Activated CD4-positive, CD25-positive, alpha-beta regulatory T cell treated with anti-CD3 and anti-CD28 coated beads, Interleukin-2, amount 50 U/mL, for 72 hours (primary cell): ENCODE data around the gene GRIA1.

Experiments
- DNase-seq: peaks from one replicate; pipeline ENCODE4 v3.0.0; 2021

Gene GRIA1

GRCh38 chr5:153500178-153500577 is 9.7 kb downstream of the GRIA1 start:
- DNase-seq: no peak

GRCh38 chr5:153504726-153505125 is 14.3 kb downstream of the GRIA1 start:
- no peak for DNase-seq

DNA sequence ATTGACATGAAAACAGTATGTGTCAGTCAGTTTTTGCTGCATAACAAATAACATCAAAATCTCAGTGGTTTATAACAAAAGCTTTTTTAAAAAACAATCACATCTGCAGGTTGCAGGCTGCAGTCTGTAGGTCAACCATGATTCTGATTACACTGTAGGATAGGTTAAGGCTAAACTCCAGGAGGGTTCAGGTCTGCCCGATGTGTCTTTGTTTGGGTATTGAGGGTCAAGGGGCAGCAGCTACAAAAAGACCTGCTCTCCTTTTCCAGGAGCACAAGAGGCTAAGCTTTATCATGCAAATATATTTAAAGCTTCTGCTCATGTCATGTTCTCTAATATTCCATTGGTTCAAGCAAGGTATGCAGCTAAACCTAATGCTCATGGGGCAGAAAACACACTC is 18.2 kb downstream of the GRIA1 start:
- no peak for DNase-seq

DNA sequence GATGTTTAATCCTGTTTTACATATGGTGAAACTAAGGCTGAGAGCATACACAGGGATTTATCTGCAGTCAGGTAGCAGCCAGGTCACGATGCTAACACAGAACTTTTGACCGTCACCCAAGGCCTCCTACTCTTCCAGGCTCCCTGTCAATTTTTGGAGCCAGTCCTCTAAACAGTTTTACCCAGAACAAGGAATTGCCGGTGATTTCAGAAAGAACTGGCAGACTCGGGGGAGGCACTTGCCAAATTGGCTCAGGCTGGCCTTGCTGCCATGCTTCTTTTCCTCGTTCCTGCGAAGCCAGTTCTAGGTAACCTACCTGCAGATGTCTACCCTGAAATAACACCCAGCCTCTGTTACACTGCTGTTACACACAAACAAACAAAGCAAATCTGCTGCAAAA is 21.2 kb downstream of the GRIA1 start:
- DNase-seq: no peak

DNA sequence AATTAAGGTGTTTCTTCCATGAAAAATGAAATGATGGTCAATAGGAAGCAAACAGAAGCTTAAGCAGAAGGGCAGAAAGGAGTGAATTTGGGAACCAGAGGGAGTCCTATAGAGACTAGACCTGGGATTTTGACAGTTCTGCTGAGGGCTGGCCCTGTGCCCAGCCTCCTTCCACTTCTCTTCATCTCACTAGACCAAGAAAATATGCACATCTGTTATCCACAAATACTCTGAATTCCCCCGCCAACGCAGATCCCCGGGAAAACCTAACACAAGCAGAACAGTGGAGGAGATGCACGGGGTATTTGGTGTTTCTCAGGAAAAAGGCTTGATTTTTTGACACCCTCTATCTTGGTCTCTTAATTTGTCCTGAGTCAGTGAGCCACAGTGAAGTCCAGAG is 22.7 kb downstream of the GRIA1 start:
- DNase-seq: no peak

- DNase-seq: no peak
Observed at GRCh38 chr5:153515301-153515700, 24.8 kb downstream of the GRIA1 start.

DNA sequence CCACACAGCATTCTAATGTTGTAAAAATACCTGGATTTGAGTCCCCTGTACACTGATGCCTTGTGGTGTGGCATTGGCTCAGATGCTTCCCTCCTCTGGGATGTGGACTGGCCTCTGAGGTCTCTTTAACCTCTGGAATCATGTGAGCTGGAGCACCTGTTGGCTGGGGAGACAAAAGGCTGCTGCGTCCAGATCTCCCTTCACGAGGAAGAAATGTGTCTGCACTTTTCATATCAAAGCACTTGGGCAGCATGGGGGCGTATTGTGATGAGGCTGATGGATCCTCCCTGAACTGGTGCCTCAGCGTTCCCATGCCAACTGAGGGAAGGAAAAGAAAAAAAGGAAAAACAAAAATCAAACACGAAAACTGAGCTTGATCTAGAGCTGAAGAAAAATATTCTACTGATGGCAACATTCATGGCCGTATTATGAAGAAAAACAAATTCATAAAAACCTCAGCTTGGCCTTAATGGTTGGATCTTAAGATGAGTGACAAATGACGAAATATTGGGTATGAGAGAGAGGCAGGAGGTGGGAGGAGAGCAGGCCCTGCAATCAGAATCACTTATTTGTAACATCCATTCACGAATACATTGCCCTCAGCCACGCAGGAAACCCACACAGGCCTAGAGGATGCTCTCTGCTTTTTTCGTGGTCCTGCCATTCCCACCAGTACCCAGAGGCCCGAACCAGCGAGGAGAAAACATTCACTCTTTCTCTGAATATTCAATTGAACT is 26.2 kb downstream of the GRIA1 start:
- no peak for DNase-seq

DNA sequence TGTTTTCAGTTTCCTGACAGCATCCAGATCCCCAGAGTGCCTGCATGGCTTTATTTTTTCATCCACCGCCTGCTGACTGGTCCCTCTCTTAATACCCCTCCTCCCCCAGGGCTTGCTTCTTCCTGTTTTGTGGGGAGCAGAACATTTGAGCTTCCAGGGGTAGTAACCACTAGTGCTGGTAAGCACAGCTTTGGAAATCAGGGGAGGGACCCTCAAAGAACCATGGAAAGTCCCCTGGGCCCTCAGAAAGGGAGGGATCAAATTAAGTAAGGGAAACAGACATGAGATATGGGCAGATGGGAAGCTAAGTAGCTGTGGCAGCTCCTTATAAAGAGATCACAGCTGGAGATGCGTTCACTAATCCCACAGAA is 26.8 kb downstream of the GRIA1 start:
- no peak for DNase-seq

GRCh38 chr5:153520137-153520536 is 29.7 kb downstream of the GRIA1 start:
- no peak for DNase-seq

GRCh38 chr5:153520952-153521351 is 30.5 kb downstream of the GRIA1 start:
- no peak for DNase-seq

GRCh38 chr5:153523211-153523610 is 32.7 kb downstream of the GRIA1 start:
- DNase-seq: no peak

DNA sequence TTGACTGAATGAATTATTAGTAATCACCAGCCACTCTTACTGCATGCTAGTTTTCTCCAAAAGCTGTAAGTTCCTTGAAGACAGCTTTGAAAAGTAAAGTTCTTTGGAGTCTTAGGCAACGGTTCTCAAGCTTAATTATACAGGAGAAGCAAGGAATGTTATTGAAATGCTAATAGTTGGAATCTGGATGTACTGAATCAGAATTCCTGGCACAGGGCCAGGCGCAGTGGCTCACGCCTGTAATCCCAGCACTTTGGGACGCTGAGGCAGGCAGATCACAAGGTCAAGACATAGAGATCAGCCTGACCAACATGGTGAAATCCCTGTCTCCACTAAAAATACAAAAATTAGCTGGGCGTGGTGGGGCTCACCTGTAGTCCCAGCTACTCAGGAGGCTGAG is 33.4 kb downstream of the GRIA1 start:
- DNase-seq: no peak

DNA sequence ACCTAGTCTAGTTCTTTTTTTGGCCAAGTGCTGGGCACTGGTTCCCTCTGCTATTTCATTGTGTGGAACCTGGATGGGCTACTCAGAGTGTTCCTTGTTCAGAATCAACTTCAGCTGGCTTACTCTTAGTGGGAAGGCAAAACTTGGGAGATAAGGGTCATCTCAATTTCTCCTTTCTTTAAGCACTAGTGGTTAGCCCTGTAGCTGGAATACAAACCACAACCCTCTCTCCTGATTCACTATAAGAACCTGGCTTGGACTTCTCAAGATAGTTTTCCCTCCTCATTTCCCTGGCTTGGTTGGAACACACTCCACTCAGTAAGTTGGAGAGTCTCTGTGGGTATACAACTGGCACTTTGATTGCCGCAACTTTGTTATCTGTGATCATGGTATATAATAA is 35.1 kb downstream of the GRIA1 start:
- no peak for DNase-seq

DNA sequence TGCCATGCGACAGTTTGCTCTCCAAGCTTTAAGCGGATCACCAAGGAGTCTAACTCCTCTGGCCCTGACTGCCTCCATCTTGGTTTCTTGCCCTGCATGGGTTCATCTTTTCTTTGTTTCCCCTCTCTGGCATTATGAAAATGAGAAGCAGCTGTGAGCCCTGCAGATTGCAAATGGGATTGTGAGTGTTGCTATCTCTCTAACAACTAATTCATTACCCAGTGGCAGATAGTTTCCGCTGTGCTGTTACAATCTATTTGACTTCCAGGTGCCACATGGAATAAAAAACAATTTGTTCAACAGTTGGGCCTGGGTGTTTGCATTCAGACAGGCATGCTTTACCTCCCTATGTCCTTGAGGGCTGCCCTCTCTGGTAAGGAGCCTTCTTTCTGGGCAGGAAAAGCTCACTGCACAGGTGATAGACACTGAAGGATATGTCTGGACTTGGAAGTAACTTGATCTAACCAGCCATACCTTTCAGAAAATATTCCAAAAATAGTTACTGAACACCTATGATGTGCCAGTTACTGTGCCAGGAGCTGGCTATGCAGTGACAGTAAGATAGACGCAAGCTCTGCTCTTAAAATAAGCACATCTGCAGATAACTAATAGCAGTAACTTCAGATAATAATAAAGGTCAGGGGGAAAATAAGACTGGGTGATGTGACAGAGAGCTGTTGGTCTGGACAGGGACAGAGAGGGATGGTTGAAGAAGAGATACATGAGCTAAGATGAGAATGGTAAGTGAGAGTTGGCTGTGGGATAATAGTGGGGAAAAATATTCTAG is 40.1 kb downstream of the GRIA1 start:
- DNase-seq: no peak

GRCh38 chr5:153533546-153533945 is 43.1 kb downstream of the GRIA1 start:
- no peak for DNase-seq

DNA sequence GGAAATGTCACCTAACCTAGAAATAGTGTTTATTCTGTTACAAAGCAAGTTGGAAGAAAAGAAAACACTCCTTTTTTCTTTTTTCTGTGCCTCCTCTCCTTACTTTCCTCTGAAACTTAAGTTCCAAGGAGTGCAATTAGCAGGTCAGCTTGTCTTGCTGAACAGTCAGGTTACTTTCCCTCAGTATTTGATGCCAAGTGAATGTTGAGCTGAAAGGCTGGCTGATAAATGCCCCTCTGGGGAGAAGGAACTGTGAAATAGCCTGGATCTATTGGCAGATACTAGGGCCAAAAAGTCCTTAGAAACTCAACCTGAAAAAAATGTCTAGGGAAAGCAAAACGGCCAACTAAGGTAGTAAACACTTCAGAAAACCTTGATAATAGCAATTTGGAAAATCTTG is 43.6 kb downstream of the GRIA1 start:
- no peak for DNase-seq

DNA sequence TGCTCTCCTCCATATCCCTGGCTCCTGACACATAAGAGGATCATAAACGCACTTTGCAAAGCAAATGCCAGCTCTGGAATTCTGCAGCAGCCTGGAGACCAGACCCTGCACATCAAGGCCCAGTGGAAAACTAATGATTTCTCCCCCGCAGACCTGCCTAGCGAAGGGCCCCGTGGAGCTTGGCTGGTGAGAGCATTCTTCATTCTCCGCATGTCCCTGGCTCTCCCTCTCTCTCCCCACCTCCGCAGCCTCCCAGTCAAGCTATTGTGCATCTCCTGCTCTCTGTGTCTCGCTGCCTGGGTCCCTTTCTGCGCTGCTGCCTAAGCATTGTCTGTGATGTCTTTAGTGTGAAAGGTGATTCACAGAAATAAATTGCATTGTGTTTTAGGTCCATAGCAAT is 46.7 kb downstream of the GRIA1 start:
- no peak for DNase-seq

GRCh38 chr5:153539983-153540382 is 49.5 kb downstream of the GRIA1 start:
- DNase-seq: no peak

DNA sequence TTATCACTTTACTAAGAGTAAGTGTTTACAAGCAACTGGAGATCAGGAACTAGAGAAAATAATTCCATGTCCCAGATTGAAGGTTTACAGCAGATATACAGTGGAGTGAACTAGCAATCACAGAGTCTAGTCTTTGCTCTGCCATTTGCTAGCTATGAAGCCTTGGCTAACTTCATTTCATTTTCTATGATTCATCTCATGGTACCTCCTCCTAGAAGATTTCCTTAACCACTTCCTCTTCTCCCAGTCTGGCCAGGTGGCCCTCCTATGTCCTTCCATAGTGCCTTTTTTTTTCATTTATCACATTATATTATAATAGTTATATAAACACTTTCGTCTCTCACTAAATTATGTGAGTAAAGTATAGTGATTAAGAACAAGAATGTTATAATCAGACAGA is 52.1 kb downstream of the GRIA1 start:
- no peak for DNase-seq

DNA sequence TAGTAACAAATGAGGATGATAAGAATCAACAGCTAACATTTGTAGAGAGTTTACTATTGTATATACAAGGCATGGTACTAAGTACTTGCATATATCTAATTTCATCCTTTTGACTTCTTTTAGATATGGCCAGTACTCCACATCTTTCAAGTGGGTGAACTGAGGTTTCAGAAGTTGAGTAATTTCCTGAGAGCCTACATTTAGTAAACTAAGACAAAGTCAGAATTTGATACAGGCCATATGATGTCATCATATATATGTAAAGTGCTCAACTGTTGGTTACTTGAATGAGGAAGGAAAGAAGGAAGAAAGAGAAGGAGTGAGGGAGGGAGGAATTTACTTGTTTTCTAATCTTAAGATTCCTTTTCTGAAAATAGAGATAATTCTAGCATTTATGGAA is 52.8 kb downstream of the GRIA1 start:
- DNase-seq: no peak

- DNase-seq: no peak
Observed at GRCh38 chr5:153543959-153544470, 53.5 kb downstream of the GRIA1 start.

- no peak for DNase-seq
Observed at GRCh38 chr5:153544706-153545105, 54.2 kb downstream of the GRIA1 start.

DNA sequence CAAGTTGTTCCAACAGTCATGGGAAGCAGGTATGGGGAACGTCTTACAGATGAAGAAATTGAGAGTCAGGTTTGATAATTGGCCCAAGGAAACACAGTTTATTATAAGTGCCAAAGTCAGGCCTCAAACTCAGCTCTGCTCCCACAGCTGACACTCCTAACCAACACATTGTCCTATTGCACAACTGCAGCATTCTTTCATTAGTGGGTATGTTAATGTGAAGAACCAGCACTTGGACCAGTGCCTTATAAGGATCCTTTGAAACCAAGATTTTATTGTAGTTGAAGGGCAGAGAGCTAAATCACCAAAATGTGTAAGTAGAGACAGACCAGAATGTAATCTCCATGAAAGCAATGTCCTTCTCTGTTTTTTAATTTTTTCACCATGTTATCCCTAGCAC is 56.1 kb downstream of the GRIA1 start:
- DNase-seq: no peak

GRCh38 chr5:153551537-153552079 is 61.1 kb downstream of the GRIA1 start:
- no peak for DNase-seq
